ENCODE results near the gene SIRT4. TPM values are rescaled to one million over a fixed set of nuclear protein-coding genes. Genes with fewer than 3 reads are reported as not detected.
A peak's percentile ranks its signal among the peaks of the same experiment; 100 is the strongest.
"Not testable (repeated sequence)": the region's sequence is repeated elsewhere in the genome, so short reads cannot be mapped to it uniquely, and the experiment has no call there.

Gene SIRT4
- total RNA-seq, 1 donor from 2014 or later = not detected

DNA sequence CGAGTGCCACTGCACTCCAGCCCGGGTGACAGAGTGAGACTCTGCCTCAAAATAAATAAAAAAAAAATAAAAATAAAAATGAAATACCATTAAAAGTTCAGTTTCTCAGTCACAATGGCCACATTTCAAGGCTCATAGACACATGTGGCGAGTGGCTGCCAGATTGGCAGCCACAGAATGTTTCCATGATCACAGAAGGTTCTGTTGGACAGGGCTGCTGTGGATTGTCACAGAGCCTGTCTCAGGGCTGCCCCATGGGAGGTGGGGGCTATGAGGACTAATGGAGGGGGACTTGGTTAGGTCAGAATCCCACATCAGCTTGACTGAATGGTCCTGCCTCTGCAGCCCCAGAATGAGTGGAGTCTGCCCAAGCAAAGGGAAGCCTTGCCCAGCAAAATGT lies 29.3 kb downstream of the SIRT4 start:
- no peaks in the 10 kb centered on the region for H3K36me3 ChIP-seq
- no peaks in the 10 kb centered on the region for H3K9me3 ChIP-seq
- no peaks in the 10 kb centered on the region for H3K4me1 ChIP-seq
- DNase-seq (ENCODE audit: extremely low spot score in 2 of 2) = no peak
- TF ChIP-seq CTCF (IDR thresholded peaks at IDR 0.05) (no peak), POLR2A (IDR thresholded peaks at IDR 0.05) (no peak), POLR2AphosphoS5 (IDR thresholded peaks at IDR 0.05; ENCODE audit: insufficient read depth in 1 of 2, low read depth in 1 of 2) (no peak)
- H3K4me3 ChIP-seq = no peak overlapping the region
- no peaks in the 10 kb centered on the region for H3K27me3 ChIP-seq
- intact Hi-C loops (cut with DNase I) = no loop called here
- no peak overlapping the region for H3K27ac ChIP-seq

DNA sequence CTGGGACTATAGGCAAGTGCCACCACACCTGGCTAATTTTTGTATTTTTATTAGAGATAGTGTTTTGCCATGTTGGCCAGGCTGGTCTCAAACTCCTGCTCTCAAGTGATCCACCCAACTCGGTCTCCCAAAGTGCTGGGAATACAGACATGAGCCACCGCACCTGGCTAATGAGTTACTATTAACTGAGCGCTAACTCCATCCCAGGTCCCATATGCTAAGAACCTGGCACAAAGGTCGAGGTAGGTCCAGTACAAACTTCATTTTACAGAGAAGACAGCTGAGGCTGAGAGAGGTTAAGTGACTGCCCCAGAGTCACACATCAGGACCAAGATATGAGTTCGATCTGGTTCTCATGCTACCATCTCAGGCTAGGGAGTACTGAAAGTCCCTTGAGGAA lies 29.9 kb downstream of the SIRT4 start:
- no peak for TF ChIP-seq POLR2A (IDR thresholded peaks at IDR 0.05)
- TF ChIP-seq POLR2AphosphoS5 (IDR thresholded peaks at IDR 0.05; ENCODE audit: insufficient read depth in 1 of 2, low read depth in 1 of 2) = no peak
- TF ChIP-seq CTCF (IDR thresholded peaks at IDR 0.05) = no peak
- intact Hi-C loops (cut with DNase I) = no loop called here
- Histone ChIP-seq H3K9me3 (no peaks in the 10 kb centered on the region), H3K36me3 (no peaks in the 10 kb centered on the region), H3K4me3 (no peak overlapping the region), H3K27ac (no peak overlapping the region), H3K4me1 (no peaks in the 10 kb centered on the region), H3K27me3 (no peaks in the 10 kb centered on the region)
- DNase-seq (ENCODE audit: extremely low spot score in 2 of 2) = no peak

- Histone ChIP-seq H3K9me3 (no peaks in the 10 kb centered on the region), H3K36me3 (no peaks in the 10 kb centered on the region), H3K4me3 (no peak overlapping the region), H3K27me3 (no peaks in the 10 kb centered on the region), H3K4me1 (no peaks in the 10 kb centered on the region), H3K27ac (no peak overlapping the region)
- DNase-seq (ENCODE audit: extremely low spot score in 2 of 2) = no peak
- intact Hi-C loops (cut with DNase I) = no loop called here
- no peak for TF ChIP-seq POLR2AphosphoS5 (IDR thresholded peaks at IDR 0.05; ENCODE audit: insufficient read depth in 1 of 2, low read depth in 1 of 2)
- TF ChIP-seq POLR2A (IDR thresholded peaks at IDR 0.05) = no peak
Observed at GRCh38 chr12:120332523-120332922, 30.4 kb downstream of the SIRT4 start.

DNA sequence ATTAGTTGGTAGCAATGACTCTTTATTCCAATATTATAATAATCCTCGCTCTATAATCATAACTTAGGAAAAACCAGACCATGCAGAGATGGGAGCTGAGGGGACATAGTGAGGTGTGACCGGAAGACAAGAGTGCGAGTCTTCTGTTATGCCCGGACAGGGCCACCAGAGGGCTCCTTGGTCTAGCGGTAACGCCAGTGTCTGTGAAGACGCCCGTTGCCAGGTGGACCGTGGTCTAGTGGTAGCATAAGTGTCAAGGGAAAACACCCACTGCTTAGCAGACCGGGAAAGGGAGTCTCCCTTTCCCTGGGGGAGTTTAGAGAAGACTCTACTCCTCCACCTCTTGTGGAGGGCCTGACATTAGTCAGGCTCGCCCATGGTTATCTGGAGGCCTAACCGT lies 33.3 kb downstream of the SIRT4 start:
- H3K27me3 ChIP-seq; H3K27ac ChIP-seq; H3K4me1 ChIP-seq; H3K36me3 ChIP-seq; H3K9me3 ChIP-seq; intact Hi-C loops (cut with DNase I); H3K4me3 ChIP-seq; DNase-seq (ENCODE audit: extremely low spot score in 2 of 2): not testable (repeated sequence)
- peak in 1 of 3 experiments; percentile 26 for TF ChIP-seq CTCF (IDR thresholded peaks at IDR 0.05)

DNA sequence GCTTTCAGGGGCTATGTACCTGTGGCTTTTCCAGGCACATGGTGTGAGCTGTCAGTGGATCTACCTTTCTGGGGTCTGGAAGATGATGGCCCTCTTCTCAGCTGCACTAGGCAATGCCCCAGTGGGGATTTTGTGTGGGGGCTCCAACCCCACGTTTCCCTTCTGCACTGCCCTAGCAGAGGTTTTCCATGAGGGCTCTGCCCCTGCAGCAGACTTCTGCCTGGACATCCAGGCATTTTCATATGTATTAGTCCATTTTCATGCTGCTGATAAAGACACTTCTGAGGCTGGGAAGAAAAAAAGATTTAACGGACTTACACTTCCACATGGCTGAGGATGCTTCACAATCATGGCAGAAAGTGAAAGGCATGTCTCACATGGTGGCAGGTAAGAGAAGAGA lies 34.3 kb downstream of the SIRT4 start:
- H3K27ac ChIP-seq; DNase-seq (ENCODE audit: extremely low spot score in 2 of 2); H3K9me3 ChIP-seq; H3K4me3 ChIP-seq; H3K4me1 ChIP-seq; intact Hi-C loops (cut with DNase I); H3K27me3 ChIP-seq; H3K36me3 ChIP-seq: not testable (repeated sequence)

GRCh38 chr12:120337730-120338129 lies 35.6 kb downstream of the SIRT4 start:
- Histone ChIP-seq H3K9me3 (no peaks in the 10 kb centered on the region), H3K4me3 (no peak overlapping the region), H3K4me1 (no peaks in the 10 kb centered on the region), H3K27me3 (no peaks in the 10 kb centered on the region), H3K27ac (no peak overlapping the region), H3K36me3 (no peaks in the 10 kb centered on the region)
- no peak for DNase-seq (ENCODE audit: extremely low spot score in 2 of 2)
- intact Hi-C loops (cut with DNase I) = no loop called here
- no peak for TF ChIP-seq CTCF (IDR thresholded peaks at IDR 0.05)
- no peak for TF ChIP-seq POLR2AphosphoS5 (IDR thresholded peaks at IDR 0.05; ENCODE audit: insufficient read depth in 1 of 2, low read depth in 1 of 2)
- no peak for TF ChIP-seq POLR2A (IDR thresholded peaks at IDR 0.05)

Measured in vagina (tissue), 2 donors.